DND-41 (cell line): ENCODE results near the gene AATK.

Source experiments
- CTCF ChIP-seq: IDR thresholded peaks from 2 replicates; pipeline ENCODE4 v1.5.1; 2012; ENCODE audit warnings: borderline replicate concordance, low read length, moderate library complexity, mild to moderate bottlenecking; ENCODE audit not compliant: poor library complexity, severe bottlenecking; ENCODE audit errors: extremely low read depth
- EZH2 ChIP-seq: IDR thresholded peaks from 3 replicates; pipeline ENCODE4 v1.6.1; 2012; ENCODE audit warnings: borderline replicate concordance, low read depth, mild to moderate bottlenecking, moderate library complexity, low read length, inconsistent platforms; ENCODE audit not compliant: severe bottlenecking

DNA sequence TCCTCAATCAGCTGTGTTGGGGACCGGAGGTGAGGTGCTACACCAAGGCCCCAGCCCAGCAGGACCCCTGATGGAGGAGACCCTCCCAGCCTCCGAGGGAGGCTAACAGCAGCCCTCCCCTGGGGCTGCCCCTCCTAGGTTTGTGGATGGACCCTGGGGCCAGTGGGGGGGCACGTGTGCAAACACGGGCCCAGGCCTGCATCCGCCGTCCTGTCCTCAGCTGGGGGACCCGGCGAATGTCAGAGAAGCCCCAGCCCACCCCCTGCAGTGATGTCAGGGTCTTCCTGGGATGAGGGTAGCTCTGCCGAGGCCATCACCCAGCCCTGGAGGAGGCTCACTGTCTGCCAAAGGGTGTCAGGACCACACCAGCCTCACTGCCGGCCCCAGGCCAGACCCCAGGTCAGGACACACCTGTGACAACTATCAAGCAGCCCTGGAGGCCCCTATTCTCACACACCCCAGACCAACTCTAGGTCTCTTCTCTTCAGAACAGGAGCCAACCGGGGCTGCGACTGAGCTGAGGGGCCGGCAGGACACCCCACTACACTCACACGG, 30.0 kb upstream of the AATK start:
- no peak for TF ChIP-seq CTCF
- TF ChIP-seq EZH2 = no peak
